ENCODE results near the gene CARMIL1.

Gene CARMIL1

DNA sequence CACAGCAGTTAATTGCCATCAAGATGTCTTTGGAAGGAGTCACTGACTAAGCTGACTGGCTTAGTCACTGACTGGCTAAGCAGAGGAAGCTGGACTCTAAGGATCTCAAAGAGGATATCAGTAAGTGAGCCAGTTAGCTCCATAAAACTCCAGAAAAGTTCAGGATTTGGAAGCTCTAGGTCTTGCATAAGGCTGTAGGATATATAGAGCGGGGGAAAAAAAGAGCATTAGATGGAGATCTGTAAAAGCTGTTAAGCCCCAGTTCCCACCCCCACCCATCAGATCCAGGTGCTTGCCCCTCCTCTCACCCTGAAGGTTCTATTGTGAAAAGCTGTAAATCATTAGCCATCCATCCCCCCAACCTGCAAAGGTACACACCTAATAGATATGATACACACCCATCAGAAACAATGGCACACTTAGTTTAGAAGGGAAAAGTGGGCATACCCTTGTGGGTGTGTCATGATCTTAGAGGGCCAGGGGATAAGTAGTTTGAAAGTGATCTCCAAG lies 32.2 kb downstream of the CARMIL1 start:
- peak; percentile 85 for DNase-seq (ENCODE audit: low read depth)

DNA sequence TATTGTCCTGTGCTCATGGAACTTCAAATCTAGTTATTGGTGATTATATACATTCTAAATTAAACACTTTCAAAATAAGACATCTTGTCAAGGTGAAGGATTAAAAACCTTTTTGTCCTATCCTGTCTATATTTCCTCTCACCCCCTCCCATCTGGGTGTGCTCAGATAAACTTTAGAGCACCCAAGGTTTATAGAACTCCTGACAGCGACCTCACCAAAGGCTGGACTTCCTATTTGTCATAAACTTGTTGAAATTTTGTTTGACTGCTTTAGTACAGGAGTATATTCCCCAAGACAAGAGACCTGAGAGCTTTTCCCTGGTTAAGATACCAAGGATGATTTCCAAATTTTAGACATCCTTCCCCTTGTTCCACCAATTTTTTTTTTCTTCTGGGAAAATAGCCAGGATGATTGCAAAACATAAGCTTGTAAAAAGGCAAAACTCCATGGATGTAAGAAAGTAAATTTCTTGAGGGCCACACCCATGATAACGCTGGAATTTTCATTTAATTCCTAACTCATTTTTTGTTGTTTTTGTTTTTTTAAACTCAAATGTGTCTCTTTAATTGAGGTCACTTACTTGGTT lies 33.0 kb downstream of the CARMIL1 start:
- peak; percentile 87 for DNase-seq (ENCODE audit: low read depth)

DNA sequence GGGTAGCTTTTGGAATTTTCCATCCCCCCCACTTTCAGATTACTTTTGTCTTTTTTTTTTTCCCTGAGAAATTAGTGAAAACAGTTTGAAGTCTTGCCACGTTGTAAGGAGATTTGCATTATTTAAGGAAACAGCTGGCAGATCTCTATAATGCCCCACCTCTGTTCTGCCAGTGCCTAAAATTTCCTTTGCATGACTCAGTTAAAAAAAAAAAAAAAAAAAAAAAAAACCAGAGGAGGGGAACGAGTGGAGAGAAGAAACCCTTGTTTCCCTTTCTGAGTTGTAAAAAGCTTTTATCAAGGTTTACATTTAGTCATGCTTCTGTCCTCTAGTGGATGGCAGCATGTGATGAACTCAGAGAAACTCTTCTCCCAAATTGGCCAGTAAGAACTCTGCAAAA lies 33.5 kb downstream of the CARMIL1 start:
- peak; percentile 83 for DNase-seq (ENCODE audit: low read depth)

GRCh38 chr6:25314509-25315175 lies 35.5 kb downstream of the CARMIL1 start:
- no peak for DNase-seq (ENCODE audit: low read depth)

DNA sequence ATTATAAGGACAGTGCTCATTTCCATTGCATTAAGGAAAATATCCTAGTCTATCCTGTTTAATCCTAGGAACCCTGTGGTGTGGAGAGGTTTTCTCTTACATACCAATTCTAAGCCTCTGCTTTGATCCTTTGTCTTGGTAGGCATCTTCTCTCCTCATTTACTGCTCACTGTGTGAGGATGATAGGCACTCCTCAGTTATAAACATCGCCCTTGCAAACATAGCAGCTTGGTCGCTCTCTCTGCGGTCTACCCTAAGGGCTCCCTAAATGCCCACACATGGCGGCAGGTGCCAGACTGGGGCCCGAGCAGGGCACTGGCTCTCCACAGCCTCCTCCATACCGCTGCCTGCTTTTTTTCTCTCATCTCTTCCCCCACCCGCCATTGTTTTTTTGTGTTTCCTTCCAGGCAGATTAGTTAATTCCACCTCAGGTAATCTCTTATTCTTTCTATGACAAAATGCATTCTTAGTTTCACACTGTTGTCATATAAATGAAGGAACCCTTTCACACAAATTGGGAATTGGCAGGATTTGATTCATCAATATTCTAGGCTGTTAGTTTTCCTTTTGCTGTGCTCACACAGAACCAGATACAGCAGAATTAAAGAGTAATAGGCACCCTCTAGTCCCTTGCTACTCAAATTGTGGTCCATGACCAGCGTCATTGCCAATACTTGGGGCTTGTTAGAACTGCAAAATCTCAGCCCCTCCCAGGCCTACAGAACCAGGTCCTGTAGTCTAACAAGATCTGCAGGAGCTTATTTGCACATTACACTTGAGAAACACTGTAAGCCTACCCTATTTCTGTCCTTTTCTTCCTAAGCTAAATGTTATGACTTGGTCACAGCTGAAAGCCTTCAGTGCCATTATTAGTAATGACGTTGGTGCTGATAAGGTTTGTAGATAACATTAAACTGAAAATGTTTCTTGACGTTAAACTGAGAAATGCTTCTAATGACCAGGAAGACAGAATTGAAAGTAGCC lies 36.3 kb downstream of the CARMIL1 start:
- DNase-seq (ENCODE audit: low read depth) = no peak

GRCh38 chr6:25316626-25317025 lies 37.5 kb downstream of the CARMIL1 start:
- DNase-seq (ENCODE audit: low read depth) = no peak

DNA sequence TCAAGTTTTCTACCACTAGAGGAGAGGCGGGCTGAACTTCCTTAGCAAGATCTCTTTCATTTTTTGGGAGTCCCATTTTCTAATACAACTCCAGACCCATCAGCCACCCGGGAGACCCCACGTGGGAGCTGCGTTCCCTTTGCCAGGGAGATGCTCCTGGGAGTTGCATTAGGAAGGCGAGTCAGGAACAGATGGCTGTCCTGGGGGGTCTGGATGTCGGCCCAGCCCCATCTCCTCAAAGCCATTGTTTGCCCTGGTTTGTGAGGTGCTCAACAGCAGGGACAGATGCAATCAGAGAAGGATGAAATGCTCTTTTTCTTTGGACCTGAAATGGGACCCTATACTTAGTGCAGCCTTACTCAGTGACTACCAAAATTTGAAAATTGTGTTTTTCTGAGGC lies 39.4 kb downstream of the CARMIL1 start:
- DNase-seq (ENCODE audit: low read depth) = no peak

DNA sequence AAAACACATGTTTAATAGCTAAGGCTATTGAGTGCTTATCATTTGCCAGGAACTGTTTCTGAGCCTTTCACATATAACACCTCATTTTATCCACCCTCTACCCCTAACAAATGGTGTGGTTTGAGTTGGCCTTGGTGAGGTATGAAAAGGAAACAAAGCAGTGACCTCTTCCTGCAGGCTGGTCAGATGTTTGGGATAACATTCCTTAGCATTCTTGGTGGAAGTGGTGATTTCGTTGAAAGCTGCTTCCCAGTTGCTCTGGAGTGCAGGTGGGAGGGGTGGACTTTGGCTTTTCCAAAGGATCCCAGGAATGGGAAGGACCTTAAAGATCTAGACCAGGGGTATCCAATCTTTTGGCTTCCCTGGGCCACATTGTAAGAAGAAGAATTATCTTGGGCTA lies 41.3 kb downstream of the CARMIL1 start:
- peak; percentile 45 for DNase-seq (ENCODE audit: low read depth)

GRCh38 chr6:25322692-25323091 lies 43.5 kb downstream of the CARMIL1 start:
- no peak for DNase-seq (ENCODE audit: low read depth)

GRCh38 chr6:25324066-25324762 lies 45.0 kb downstream of the CARMIL1 start:
- peak; percentile 59 for DNase-seq (ENCODE audit: low read depth)

DNA sequence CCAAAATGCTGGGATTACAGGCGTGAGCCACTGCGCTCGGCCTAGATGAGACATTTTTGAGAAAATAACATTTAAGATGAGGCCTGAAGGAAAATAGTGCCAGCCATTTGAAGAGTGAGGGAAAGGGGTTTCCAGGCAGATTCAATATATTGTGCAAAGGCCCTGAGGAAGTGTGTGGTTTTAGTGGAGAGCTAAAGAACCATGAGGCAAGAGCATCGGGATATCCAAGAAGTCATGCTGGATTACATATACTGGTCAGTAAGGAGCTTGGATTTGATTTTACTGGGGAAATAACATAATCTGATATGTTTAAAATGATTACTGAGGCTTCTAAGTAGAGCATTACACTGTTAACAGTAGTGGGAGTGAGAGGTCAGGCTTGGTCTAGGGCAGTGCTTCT lies 47.0 kb downstream of the CARMIL1 start:
- no peak for DNase-seq (ENCODE audit: low read depth)

GRCh38 chr6:25326960-25327359 lies 47.8 kb downstream of the CARMIL1 start:
- no peak for DNase-seq (ENCODE audit: low read depth)

GRCh38 chr6:25327432-25327831 lies 48.3 kb downstream of the CARMIL1 start:
- no peak for DNase-seq (ENCODE audit: low read depth)

DNA sequence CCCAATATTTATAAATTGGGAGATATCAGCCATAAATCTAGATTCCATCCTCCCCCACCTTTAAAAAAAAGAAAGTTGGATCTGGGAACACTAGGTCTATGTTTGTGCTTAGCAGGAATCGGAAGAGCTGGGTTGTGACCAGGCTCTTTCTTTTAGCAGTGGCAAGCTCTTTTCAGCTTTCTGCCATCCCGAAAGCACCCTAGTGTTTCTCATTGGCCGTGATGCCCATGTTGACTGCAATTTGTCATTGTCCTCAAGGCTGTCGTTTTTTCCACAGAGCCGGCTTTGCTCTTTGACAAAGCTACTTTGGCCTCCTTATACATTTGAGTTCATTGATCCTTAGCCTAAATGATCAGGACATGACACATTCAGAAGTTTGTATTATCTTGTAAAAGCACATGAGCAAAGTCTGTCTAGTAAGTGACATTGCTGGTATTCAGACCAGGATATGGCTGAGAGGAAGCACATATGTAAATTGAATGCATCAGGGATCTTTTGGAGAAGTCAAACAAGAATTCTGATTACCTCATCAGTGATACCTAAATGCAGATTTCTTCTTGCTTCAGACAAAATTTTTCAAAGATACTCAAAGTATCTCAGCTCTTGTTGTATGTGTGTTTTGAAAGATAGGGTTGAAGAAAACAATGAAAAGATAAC lies 50.1 kb downstream of the CARMIL1 start:
- no peak for DNase-seq (ENCODE audit: low read depth)

DNA sequence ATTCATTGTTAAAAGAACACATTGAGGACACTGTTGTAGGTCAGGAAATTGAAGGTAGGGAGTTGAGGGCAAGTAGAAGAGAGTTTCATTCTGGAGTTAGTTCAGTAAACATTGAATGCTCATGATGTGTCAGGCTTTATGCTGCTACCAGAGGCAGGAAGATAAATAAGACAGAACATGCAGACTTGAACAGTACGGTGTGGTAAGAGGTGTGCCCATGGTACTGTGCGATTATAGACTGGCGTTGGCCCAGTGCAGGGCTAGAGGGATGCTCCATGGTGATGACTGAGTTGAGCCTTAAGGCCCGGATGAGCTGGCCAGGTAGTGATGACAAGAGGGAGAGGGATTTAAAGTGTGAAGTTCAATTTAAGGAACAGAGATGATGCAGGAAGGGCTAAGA lies 50.8 kb downstream of the CARMIL1 start:
- DNase-seq (ENCODE audit: low read depth) = no peak

DNA sequence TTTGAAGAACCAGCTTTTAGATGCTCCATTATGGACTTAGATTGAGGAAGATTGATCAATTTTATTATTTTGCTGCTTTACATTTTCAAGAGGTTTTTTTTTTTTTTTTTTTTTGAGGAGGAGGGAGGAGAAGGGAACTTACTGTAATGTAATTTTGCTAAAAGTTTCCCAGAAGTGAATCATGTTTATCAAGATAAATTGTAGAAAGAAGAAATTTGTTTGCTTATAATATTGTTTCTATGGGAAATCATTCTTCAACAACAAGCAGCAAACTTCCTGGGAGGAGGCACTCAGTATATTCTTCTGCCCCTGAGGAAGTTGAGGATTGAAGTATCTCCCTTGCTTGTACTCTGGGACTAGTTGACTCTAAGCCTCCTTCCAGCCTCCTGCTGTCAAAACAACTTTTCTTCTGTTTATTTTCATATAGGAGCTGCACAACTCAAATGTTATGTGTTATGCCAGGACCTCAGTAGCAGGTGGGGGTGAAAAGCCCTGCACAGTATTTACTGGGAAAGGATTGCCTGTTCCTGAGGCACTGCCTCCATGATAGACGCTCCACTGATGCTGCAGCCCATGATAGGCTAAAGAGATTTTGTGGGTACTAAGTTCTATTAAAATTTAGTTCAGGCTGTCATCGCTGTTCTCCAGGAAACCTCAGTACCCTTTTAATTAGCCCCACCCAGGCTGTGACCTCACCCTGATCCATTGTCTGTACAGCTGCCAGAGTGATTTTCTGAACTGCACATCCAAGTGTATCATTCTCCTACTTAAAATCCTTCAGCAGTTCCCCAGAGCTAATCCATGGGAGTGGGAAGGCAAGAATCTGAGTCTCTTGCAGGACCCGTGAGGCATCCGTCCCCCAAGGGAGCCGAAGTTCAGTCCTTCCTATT lies 51.9 kb downstream of the CARMIL1 start:
- DNase-seq (ENCODE audit: low read depth) = no peak

GRCh38 chr6:25332165-25332564 lies 53.0 kb downstream of the CARMIL1 start:
- no peak for DNase-seq (ENCODE audit: low read depth)

GRCh38 chr6:25332655-25333071 lies 53.5 kb downstream of the CARMIL1 start:
- no peak for DNase-seq (ENCODE audit: low read depth)

GRCh38 chr6:25333471-25333870 lies 54.3 kb downstream of the CARMIL1 start:
- DNase-seq (ENCODE audit: low read depth) = no peak

- DNase-seq (ENCODE audit: low read depth) = no peak
These were observed 55.6 kb downstream of the CARMIL1 start for GRCh38 chr6:25334793-25335192.

Measured in EH (cell line).